GM19099 (cell line): ENCODE measurements around the gene TMED10.

Experiments
- POLR2A ChIP-seq: IDR thresholded peaks from 3 replicates; pipeline ENCODE4 v1.6.1; 2011; ENCODE audit warnings: low read depth; ENCODE audit not compliant: insufficient read length; ENCODE audit errors: extremely low read depth

The TMED10 gene

GRCh38 chr14:75095690-75096089 lies 80.7 kb downstream of the TMED10 start:
- TF ChIP-seq POLR2A: no peak

DNA sequence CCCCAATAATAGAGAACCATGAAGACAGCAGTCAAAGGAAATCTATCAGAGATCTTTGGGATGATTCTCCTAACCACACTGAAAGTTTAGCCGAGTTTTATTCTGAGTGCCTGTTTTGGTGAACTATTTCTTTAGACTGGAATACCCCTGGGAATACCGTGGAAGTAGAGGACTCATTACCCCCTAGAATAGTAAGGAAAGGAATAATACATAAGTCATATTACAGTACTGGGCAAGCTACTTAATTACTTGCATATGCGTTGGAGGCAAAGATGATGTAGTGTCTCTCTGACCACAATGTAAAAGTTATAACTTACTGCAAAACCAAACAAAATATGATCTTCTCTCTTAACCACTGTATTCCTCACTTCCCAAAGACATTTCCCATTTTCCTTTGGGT lies 81.5 kb downstream of the TMED10 start:
- no peak for TF ChIP-seq POLR2A

GRCh38 chr14:75092698-75093097 lies 83.7 kb downstream of the TMED10 start:
- no peak for TF ChIP-seq POLR2A

DNA sequence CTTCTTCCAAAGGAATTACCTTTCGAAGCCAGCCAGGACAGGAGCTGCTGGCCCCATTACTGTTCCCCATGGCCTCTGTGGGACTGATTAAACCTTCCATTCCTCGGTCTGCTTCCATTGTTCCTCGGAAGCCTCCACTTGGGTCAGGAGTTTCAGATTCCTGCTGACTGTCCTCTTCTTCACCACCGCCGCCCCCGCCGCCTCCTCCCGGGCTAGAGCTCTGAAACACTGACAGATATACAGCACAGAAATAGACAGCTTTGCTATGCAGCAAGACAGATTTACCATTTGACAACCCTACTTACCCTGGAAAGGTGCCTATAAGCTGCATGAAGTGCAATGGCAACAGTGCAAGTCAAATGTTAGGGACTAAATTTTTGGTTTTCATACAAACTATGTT lies 85.2 kb downstream of the TMED10 start:
- TF ChIP-seq POLR2A: no peak

GRCh38 chr14:75090353-75090752 lies 86.1 kb downstream of the TMED10 start:
- no peak for TF ChIP-seq POLR2A

GRCh38 chr14:75088566-75089373 lies 87.6 kb downstream of the TMED10 start:
- TF ChIP-seq POLR2A: no peak

DNA sequence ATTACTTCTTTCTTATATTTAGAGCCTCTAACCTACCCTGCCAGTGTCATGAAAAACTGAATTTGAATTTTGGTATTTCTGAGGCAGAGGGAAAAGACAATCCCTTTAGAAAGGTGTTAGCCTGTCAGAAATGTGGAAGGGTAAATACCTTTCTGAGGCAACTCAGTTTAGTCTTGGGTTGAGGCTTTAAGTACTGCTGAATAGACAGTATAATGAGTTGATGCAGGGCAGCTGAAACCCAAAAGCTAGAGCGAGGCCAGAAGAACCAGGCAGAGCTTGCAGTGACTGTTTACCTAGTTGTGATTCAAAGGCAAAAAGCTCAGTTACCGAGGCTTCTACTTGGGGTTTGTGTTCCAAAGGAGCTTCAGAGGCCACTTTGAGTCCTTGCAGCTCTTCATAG lies 88.3 kb downstream of the TMED10 start:
- no peak for TF ChIP-seq POLR2A

GRCh38 chr14:75084513-75084912 lies 91.9 kb downstream of the TMED10 start:
- no peak for TF ChIP-seq POLR2A

DNA sequence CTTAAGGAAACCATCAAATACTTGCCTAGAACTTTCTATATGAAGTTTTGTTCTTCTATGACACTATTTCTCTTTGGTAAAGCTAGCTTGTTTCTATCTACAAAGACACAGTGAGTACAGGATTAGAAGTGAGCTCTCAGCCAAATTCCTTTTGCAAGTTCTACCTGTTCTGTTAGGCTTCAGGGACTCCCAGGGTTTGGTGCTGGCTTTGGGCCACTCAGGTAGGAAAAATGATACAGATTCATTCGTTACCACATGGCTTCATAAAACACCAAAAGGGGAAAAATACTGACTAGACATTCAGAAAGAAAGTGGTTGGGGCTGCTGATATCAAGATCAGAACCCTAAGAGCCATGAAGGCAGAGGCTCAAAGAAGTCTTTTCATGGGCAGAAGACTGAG lies 93.1 kb downstream of the TMED10 start:
- TF ChIP-seq POLR2A: no peak

- no peak for TF ChIP-seq POLR2A
These were observed 94.7 kb downstream of the TMED10 start for GRCh38 chr14:75081660-75082229.
